Gastroesophageal sphincter (tissue), 3 donors: ENCODE results near the gene MAOB.

Experiments used
- CTCF ChIP-seq, 4 experiments: fragments of 200-600 bp in 2 of 4; fragments of 450-650 bp in 2 of 4; sonication (generic) in 1 of 4; IDR thresholded peaks; one replicate each; pipeline ENCODE4 v1.5.1; 2017 to 2019; ENCODE audit warnings: antibody characterized with exemption in 4 of 4, mild to moderate bottlenecking in 2 of 4, moderate library complexity in 2 of 4
- EP300 ChIP-seq: sonication (generic); formaldehyde crosslinking; IDR thresholded peaks from one replicate; pipeline ENCODE4 v1.6.1; 2017; ENCODE audit warnings: antibody characterized with exemption, mild to moderate bottlenecking
- POLR2A ChIP-seq, 2 donors: fragments of 450-650 bp; IDR thresholded peaks; one replicate each; pipeline ENCODE4 v1.6.1; 2017; ENCODE audit warnings: antibody characterized with exemption in 2 of 2, mild to moderate bottlenecking in 2 of 2, moderate library complexity in 1 of 2

GRCh38 chrX:43850629-43851028 is 31.6 kb downstream of the MAOB start:
- no peak for TF ChIP-seq CTCF (IDR thresholded peaks at IDR 0.05)
- no peak for TF ChIP-seq EP300
- no peak for TF ChIP-seq POLR2A (IDR thresholded peaks at IDR 0.05)
